ENCODE measurements around the gene WASL. TPM values are rescaled to one million over a fixed set of nuclear protein-coding genes. Genes with fewer than 3 reads are reported as not detected.

Gene WASL
- total and polyA plus RNA-seq, 2 of the 13 experiments (the other 11 are each of a cell fraction or from before 2014, with no cell fraction given) = 7.9 to 12.8 TPM

- TF ChIP-seq ZNF710 (CRISPR knock-in tag; IDR thresholded peaks at IDR 0.05; ENCODE audit: borderline replicate concordance) (peak; percentile 43; the same call in 1 of the 2 replicates), FOXO4 (CRISPR knock-in tag; conservative IDR thresholded peaks at IDR 0.05) (no peak), ZNF18 (CRISPR knock-in tag; IDR thresholded peaks at IDR 0.05; ENCODE audit: insufficient replicate concordance) (no peak), ZMYM4 (CRISPR knock-in tag; IDR thresholded peaks at IDR 0.05) (peak; percentile 88), ZNF446 (CRISPR knock-in tag; IDR thresholded peaks at IDR 0.05) (no peak), HOXD1 (CRISPR knock-in tag; IDR thresholded peaks at IDR 0.05) (no peak), MATR3 (CRISPR knock-in tag; IDR thresholded peaks at IDR 0.05) (no peak), IRF2 (CRISPR knock-in tag; IDR thresholded peaks at IDR 0.05) (peak; percentile 66; the same call in 1 of the 2 replicates), CREB1 (IDR thresholded peaks at IDR 0.05) (no peak), CREB1 (CRISPR knock-in tag; IDR thresholded peaks at IDR 0.05) (peak; percentile 44; the same call in 1 of the 2 replicates), GLMP (CRISPR knock-in tag; IDR thresholded peaks at IDR 0.05; ENCODE audit: borderline replicate concordance) (no peak), ZNF574 (CRISPR knock-in tag; IDR thresholded peaks at IDR 0.05) (no peak), HDAC1 (CRISPR knock-in tag; IDR thresholded peaks at IDR 0.05) (peak; percentile 71), RELA (CRISPR knock-in tag; IDR thresholded peaks at IDR 0.05) (no peak), SP1 (IDR thresholded peaks at IDR 0.05) (no peak), SP1 (CRISPR knock-in tag; IDR thresholded peaks at IDR 0.05) (no peak), RXRB (CRISPR knock-in tag; IDR thresholded peaks at IDR 0.05; ENCODE audit: borderline replicate concordance) (peak; percentile 70), PHF8 (CRISPR knock-in tag; IDR thresholded peaks at IDR 0.05) (no peak), ZNF484 (CRISPR knock-in tag; IDR thresholded peaks at IDR 0.05; ENCODE audit: borderline replicate concordance, low read depth) (no peak), ZFY (CRISPR knock-in tag; IDR thresholded peaks at IDR 0.05) (no peak), KMT2B (CRISPR knock-in tag; IDR thresholded peaks at IDR 0.05) (peak; percentile 43; the same call in 1 of the 2 replicates), ARID3A (IDR thresholded peaks at IDR 0.05; ENCODE audit: low read depth, low read length) (peak; percentile 71)
Observed at GRCh38 chr7:123738356-123738755, 10.4 kb downstream of the WASL start (continued).
